Parathyroid adenoma (tissue), 2 donors: ENCODE data around the gene RERE.
A peak's percentile ranks its signal among the peaks of the same experiment; 100 is the strongest.

Source experiments
- H2AFZ ChIP-seq: fragments of 300-600 bp; sonication (generic); one replicate; pipeline ENCODE4 v1.7.0; 2017; ENCODE audit warnings: antibody characterized with exemption, mild to moderate bottlenecking
- H3K27ac ChIP-seq: fragments of 300-600 bp; sonication (generic); one replicate; pipeline ENCODE4 v1.7.0; 2017
- H3K27me3 ChIP-seq: fragments of 300-600 bp; sonication (generic); one replicate; pipeline ENCODE4 v1.7.0; 2017; ENCODE audit warnings: low read length; ENCODE audit not compliant: control insufficient read depth, insufficient read depth
- H3K36me3 ChIP-seq: fragments of 300-600 bp; sonication (generic); one replicate; pipeline ENCODE4 v1.7.0; 2017; ENCODE audit warnings: low read length; ENCODE audit not compliant: control insufficient read depth, insufficient read depth
- H3K4me1 ChIP-seq: fragments of 300-600 bp; sonication (generic); one replicate; pipeline ENCODE4 v1.7.0; 2017; ENCODE audit warnings: control low read depth
- H3K4me2 ChIP-seq: fragments of 300-600 bp; sonication (generic); one replicate; pipeline ENCODE4 v1.7.0; 2017; ENCODE audit warnings: low read length
- H3K4me3 ChIP-seq: fragments of 300-600 bp; sonication (generic); one replicate; pipeline ENCODE4 v1.7.0; 2017; ENCODE audit warnings: low read depth, low read length
- H3K79me2 ChIP-seq: fragments of 300-600 bp; sonication (generic); one replicate; pipeline ENCODE4 v1.7.0; 2017; ENCODE audit warnings: control low read depth
- H3K9ac ChIP-seq: fragments of 300-600 bp; sonication (generic); one replicate; pipeline ENCODE4 v1.7.0; 2017; ENCODE audit warnings: mild to moderate bottlenecking
- H3K9me3 ChIP-seq: fragments of 300-600 bp; sonication (generic); one replicate; pipeline ENCODE4 v1.7.0; 2017; ENCODE audit warnings: low read length; ENCODE audit not compliant: control insufficient read depth
- CTCF ChIP-seq: fragments of 300-600 bp; sonication (generic); IDR thresholded peaks from one replicate; pipeline ENCODE4 v1.7.0; 2017; ENCODE audit warnings: antibody characterized with exemption, mild to moderate bottlenecking
- donor health status: primary hyperparathyroidism.

Gene RERE

DNA sequence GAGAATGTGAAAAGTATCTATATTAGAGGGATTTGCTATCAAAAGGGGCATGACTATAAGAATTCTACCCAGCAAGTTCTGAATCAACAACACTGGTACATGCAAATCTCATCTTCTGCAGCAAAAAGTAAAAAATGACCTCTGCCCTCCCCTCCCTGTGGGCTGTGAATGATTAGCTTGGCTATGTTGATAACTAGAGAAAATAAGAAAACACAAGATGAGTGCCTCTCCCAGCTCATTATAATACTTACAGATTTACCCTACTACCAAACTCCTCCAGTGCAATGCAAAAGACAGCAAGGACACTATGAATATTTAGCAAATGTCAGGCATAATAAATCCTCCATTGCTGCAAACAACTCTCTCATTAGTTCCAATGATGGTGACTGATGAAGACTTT is 397.1 kb downstream of the RERE start:
- H3K27me3 ChIP-seq = no peaks in the 10 kb centered on the region
- H3K4me2 ChIP-seq = peak overlapping the region; percentile 90
- H3K79me2 ChIP-seq = peaks cover 29% of the 10 kb centered on the region
- H3K36me3 ChIP-seq = no peaks in the 10 kb centered on the region
- peak overlapping the region; percentile 94 for H3K27ac ChIP-seq
- H3K4me3 ChIP-seq = peak overlapping the region; percentile 70
- H3K9ac ChIP-seq = no peak overlapping the region
- H2AFZ ChIP-seq = no peak overlapping the region
- H3K4me1 ChIP-seq = peaks cover 21% of the 10 kb centered on the region
- H3K9me3 ChIP-seq = no peaks in the 10 kb centered on the region
- TF ChIP-seq CTCF = no peak

DNA sequence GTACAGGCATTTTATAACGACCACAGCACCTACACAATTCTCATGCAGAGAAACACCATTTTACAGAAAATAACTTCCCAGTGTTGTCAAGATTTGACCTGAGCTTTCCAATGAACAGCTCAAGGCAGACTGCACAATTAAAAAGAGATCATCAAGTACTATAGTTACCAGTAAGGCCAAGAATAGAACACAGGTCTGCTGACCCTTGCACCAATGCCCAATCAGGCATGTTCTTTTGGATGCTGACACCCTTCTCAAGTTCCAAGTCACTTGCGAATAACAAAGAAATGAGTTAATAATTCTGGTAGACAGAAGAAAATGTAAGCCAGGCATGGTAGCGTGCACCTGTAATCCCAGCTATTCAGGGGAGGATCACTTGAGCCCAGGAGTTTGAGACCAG is 397.6 kb downstream of the RERE start:
- H3K4me3 ChIP-seq = peak overlapping the region; percentile 70
- no peaks in the 10 kb centered on the region for H3K27me3 ChIP-seq
- H3K36me3 ChIP-seq = no peaks in the 10 kb centered on the region
- H3K4me1 ChIP-seq = peaks cover 19% of the 10 kb centered on the region
- TF ChIP-seq CTCF = no peak
- H3K79me2 ChIP-seq = peaks cover 29% of the 10 kb centered on the region
- H3K9ac ChIP-seq = no peak overlapping the region
- no peak overlapping the region for H2AFZ ChIP-seq
- peak overlapping the region; percentile 90 for H3K4me2 ChIP-seq
- H3K27ac ChIP-seq = peak overlapping the region; percentile 15
- H3K9me3 ChIP-seq = no peaks in the 10 kb centered on the region

GRCh38 chr1:8419172-8419571 is 398.3 kb downstream of the RERE start:
- TF ChIP-seq CTCF = no peak
- Histone ChIP-seq H3K4me3 (peak overlapping the region; percentile 70), H3K79me2 (peaks cover 34% of the 10 kb centered on the region), H3K27me3 (no peaks in the 10 kb centered on the region), H3K4me2 (peak overlapping the region; percentile 90), H2AFZ (no peak overlapping the region), H3K4me1 (peaks cover 19% of the 10 kb centered on the region), H3K36me3 (no peaks in the 10 kb centered on the region), H3K9me3 (no peaks in the 10 kb centered on the region), H3K9ac (no peak overlapping the region), H3K27ac (no peak overlapping the region)

DNA sequence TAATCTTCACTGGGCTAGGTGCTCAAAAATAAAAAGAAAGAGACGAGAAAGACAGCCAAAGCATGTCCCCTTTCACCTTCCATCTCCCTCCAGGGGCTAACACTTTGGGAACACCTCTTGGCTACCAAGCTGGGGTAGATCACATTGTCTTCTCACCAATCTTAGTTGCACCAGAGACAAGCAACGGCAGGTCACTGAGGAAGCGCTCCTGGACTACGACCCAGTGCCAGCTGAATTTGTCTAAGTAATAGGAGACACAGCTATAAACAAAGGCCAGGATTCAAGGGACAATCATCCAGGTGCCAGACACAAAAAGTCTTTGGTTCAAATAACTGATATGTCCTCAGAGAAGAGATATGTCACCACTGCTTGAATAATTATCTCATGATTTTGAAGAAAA is 399.1 kb downstream of the RERE start:
- H3K9me3 ChIP-seq = no peaks in the 10 kb centered on the region
- no peak for TF ChIP-seq CTCF
- no peak overlapping the region for H3K27ac ChIP-seq
- no peak overlapping the region for H3K4me3 ChIP-seq
- no peaks in the 10 kb centered on the region for H3K27me3 ChIP-seq
- H3K4me2 ChIP-seq = no peak overlapping the region
- H3K36me3 ChIP-seq = no peaks in the 10 kb centered on the region
- H3K4me1 ChIP-seq = peaks cover 19% of the 10 kb centered on the region
- no peak overlapping the region for H2AFZ ChIP-seq
- H3K79me2 ChIP-seq = peaks cover 42% of the 10 kb centered on the region
- H3K9ac ChIP-seq = no peak overlapping the region

- no peak overlapping the region for H3K4me3 ChIP-seq
- H3K4me2 ChIP-seq = no peak overlapping the region
- no peaks in the 10 kb centered on the region for H3K9me3 ChIP-seq
- no peak overlapping the region for H3K9ac ChIP-seq
- H3K4me1 ChIP-seq = peaks cover 19% of the 10 kb centered on the region
- TF ChIP-seq CTCF = no peak
- H3K27ac ChIP-seq = no peak overlapping the region
- H3K79me2 ChIP-seq = peaks cover 44% of the 10 kb centered on the region
- no peaks in the 10 kb centered on the region for H3K27me3 ChIP-seq
- H3K36me3 ChIP-seq = no peaks in the 10 kb centered on the region
- H2AFZ ChIP-seq = no peak overlapping the region
These were observed 399.8 kb downstream of the RERE start for GRCh38 chr1:8417625-8418024.
